Body of pancreas (tissue), 4 donors: ENCODE results near the gene PTPN5.

Experiments
- CTCF ChIP-seq, 7 experiments: fragments of 450-650 bp in 4 of 7; fragments of 200-600 bp in 3 of 7; sonication (generic) in 3 of 7; IDR thresholded peaks; one replicate each; pipeline ENCODE4 v1.5.1; 2016 to 2019; ENCODE audit warnings: antibody characterized with exemption in 7 of 7
- POLR2A ChIP-seq, 3 donors: fragments of 450-650 bp; IDR thresholded peaks; one replicate each; pipeline ENCODE4 v1.6.1; 2016; ENCODE audit warnings: antibody characterized with exemption in 3 of 3, mild to moderate bottlenecking in 2 of 3

GRCh38 chr11:18761144-18761543 lies 30.5 kb downstream of the PTPN5 start:
- TF ChIP-seq POLR2A (IDR thresholded peaks at IDR 0.05): no peak
- no peak for TF ChIP-seq CTCF (IDR thresholded peaks at IDR 0.05)
